ENCODE data around the gene ZNF335. TPM values are rescaled to one million over a fixed set of nuclear protein-coding genes. Genes with fewer than 3 reads are reported as not detected.
A peak's percentile ranks its signal among the peaks of the same experiment; 100 is the strongest.

The ZNF335 gene
- total and polyA plus RNA-seq, 7 experiments from 2014 or later, result 7.1 to 95.2 (median 49.7) TPM

DNA sequence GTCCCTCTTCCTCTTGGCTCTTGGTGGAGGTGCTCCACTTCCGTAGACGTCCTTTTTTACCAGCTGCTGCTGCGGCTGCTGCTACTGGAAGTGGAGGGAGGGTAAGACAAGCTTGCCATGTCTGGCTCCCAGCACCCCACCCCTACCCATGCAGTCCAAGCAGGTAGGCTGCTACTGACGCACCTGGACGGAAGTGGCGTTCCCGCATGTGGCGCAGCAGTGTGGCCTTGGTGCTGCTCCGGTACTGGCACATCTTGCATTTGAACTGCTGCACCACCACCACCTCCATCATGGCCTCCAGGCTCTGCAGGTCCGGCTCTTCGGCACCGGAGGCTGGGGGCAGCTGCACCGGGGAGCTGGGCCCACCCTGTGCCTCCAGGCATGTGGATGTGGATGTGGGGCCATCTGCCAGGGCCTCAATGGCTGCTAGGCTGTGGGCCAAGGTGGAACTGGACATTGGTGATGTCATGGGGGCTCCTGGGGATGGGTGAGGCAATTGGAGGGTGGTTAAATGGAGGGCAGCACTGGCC is 4.4 kb downstream of the ZNF335 start:
- H3K9me3 ChIP-seq (ENCODE audit: control insufficient read depth in 2 of 3, low read length in 3 of 3), result no peaks in the 10 kb centered on the region
- ATAC-seq, result no peak
- Mint-ChIP-seq H3K27me3 (peaks cover 0 to 4% (median 0%) of the 10 kb centered on the region in 5 donors), H3K4me1 (peaks cover 15 to 25% (median 22%) of the 10 kb centered on the region in 7 donors), H3K4me3 (no peak overlapping the region), H3K9me3 (peaks cover 0 to 6% (median 0%) of the 10 kb centered on the region in 11 donors), H3K36me3 (peaks cover 0 to 18% (median 6%) of the 10 kb centered on the region in 5 donors), H3K27ac (no peak overlapping the region)
- H3K4me3 ChIP-seq (ENCODE audit: low read length), result no peak overlapping the region
- H3K4me1 ChIP-seq (ENCODE audit: control insufficient read depth in 2 of 2, insufficient read depth in 2 of 2, low read length in 2 of 2), result peaks cover 21 to 23% of the 10 kb centered on the region in 2 donors
- H3K27me3 ChIP-seq (ENCODE audit: control insufficient read depth in 2 of 2, insufficient read depth in 2 of 2, low read length in 2 of 2), result no peaks in the 10 kb centered on the region
- DNase-seq, result no peak
- H3K27ac ChIP-seq (ENCODE audit: low read depth, low read length), result no peak overlapping the region
- H3K36me3 ChIP-seq (ENCODE audit: control insufficient read depth in 2 of 3, insufficient read depth in 3 of 3, low read length in 3 of 3), result peaks cover 17 to 71% (median 24%) of the 10 kb centered on the region in 3 experiments
- intact Hi-C loops (cut with micrococcal nuclease), result no loop called here
- ChIA-PET POLR2A (interaction anchor here (1.0 to 9.4 kb wide), 4 partner anchors 28 to 42 kb away, joined by 3 to 174 read pairs (median 4); partner anchors contain the start of gene PCIF1), CTCF (interaction anchor here (0.6 to 1.4 kb wide), 3 partner anchors 11 to 23 kb away, joined by 3 to 5 read pairs (median 4); no protein-coding TSS in a partner anchor)

DNA sequence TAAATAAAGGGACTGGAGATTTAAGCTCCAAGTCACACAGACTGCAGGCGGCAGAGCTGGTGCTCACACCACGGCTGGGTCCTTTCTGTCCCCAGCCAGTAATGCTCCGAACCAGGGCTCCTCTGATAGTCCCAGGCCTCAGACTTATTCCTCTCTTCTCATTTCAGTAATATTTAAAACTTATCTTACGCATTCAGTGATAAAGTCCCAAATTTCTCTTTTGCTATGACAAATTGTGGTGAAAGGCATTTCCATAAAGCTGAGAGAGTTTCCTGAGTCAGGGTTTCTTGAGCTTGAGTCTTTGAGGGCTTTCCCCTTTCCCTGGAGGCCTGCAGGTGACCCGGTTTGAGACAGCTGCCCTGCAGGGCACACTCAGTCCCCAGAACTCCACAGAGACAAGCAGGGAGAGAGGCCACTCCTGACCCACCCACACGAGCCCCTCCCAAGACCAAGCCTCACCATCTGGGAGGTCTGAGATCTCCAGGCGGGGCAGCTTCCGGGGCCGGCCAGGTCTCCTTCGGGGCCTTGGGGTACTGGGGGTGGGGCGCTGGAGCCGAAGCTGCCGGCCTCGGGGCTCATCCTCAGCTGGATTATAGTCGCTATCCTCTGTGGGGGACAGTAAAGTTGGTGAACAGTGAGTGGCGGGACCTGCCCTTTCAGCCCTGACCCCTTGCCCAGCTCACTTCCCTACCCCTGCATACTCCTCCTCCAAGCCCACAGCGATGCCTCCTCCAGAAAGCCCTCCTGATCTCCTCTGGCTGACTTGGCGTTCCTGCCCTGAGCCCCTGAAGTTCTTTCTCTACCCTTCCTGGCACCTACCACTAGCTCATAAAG is 6.6 kb downstream of the ZNF335 start:
- DNase-seq (no peak), ATAC-seq (no peak)
- intact Hi-C loops (cut with micrococcal nuclease), result no loop called here
- Histone ChIP-seq H3K4me3 (ENCODE audit: low read length) (no peak overlapping the region), H3K9me3 (ENCODE audit: control insufficient read depth in 2 of 3, low read length in 3 of 3) (no peaks in the 10 kb centered on the region), H3K36me3 (ENCODE audit: control insufficient read depth in 2 of 3, insufficient read depth in 3 of 3, low read length in 3 of 3) (peaks cover 17 to 84% (median 24%) of the 10 kb centered on the region in 3 experiments), H3K27me3 (ENCODE audit: control insufficient read depth in 2 of 2, insufficient read depth in 2 of 2, low read length in 2 of 2) (no peaks in the 10 kb centered on the region), H3K27ac (ENCODE audit: low read depth, low read length) (no peak overlapping the region), H3K4me1 (ENCODE audit: control insufficient read depth in 2 of 2, insufficient read depth in 2 of 2, low read length in 2 of 2) (peaks cover 13 to 17% of the 10 kb centered on the region in 2 donors)
- ChIA-PET CTCF (interaction anchor here (0.6 to 1.5 kb wide), 4 partner anchors 13 to 160 kb away, joined by 3 to 4 read pairs (median 3); no protein-coding TSS in a partner anchor), POLR2A (interaction anchor here (0.6 to 9.4 kb wide), 5 partner anchors 12 to 85 kb away, joined by 3 to 174 read pairs (median 4); partner anchors contain the start of gene PCIF1)
- no peak overlapping the region for H3K4me3 Mint-ChIP-seq
- peaks cover 9 to 16% (median 13%) of the 10 kb centered on the region in 7 donors for H3K4me1 Mint-ChIP-seq
- no peaks in the 10 kb centered on the region for H3K27me3 Mint-ChIP-seq
- no peaks in the 10 kb centered on the region for H3K9me3 Mint-ChIP-seq
- H3K27ac Mint-ChIP-seq, result peak overlapping the region in 1 of 9 donors; percentile 59
- peaks cover 0 to 27% (median 5%) of the 10 kb centered on the region in 5 donors for H3K36me3 Mint-ChIP-seq

DNA sequence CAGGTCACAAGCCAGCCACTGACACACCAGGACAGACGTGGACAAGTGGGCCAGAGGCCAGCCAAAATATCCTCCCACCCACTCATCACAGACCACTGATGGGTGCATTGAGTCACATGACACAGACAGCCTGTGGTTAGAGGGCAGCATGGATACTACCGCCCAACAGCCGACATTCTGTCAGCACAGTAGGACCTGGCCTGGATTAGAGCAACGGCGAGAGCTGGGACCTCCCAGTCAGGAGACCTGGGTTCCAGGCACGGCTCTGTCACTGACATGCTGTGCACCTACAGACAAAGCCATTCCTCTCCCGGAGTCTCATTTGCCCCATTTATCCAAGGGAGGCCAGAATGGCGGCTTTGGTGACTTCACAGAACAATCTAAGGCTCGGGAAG is 8.0 kb downstream of the ZNF335 start:
- peaks cover 13 to 93% (median 34%) of the 10 kb centered on the region in 3 experiments for H3K36me3 ChIP-seq (ENCODE audit: control insufficient read depth in 2 of 3, insufficient read depth in 3 of 3, low read length in 3 of 3)
- Mint-ChIP-seq H3K4me3 (no peak overlapping the region), H3K9me3 (no peaks in the 10 kb centered on the region), H3K36me3 (peaks cover 0 to 41% (median 14%) of the 10 kb centered on the region in 5 donors), H3K27ac (no peak overlapping the region), H3K4me1 (peaks cover 0 to 3% (median 0%) of the 10 kb centered on the region in 7 donors), H3K27me3 (no peaks in the 10 kb centered on the region)
- H3K27me3 ChIP-seq (ENCODE audit: control insufficient read depth in 2 of 2, insufficient read depth in 2 of 2, low read length in 2 of 2), result no peaks in the 10 kb centered on the region
- ChIA-PET CTCF (interaction anchor here (1.0 to 1.6 kb wide), 2 partner anchors 31 to 165 kb away, joined by 4 read pairs; no protein-coding TSS in a partner anchor), POLR2A (interaction anchor here (3.8 kb wide), 1 partner anchor 30 kb away, joined by 24 read pairs; the partner anchor contains the start of gene PCIF1)
- peaks cover 0 to under 1% (median 0%) of the 10 kb centered on the region in 3 experiments for H3K9me3 ChIP-seq (ENCODE audit: control insufficient read depth in 2 of 3, low read length in 3 of 3)
- ATAC-seq (no peak), DNase-seq (no peak)
- intact Hi-C loops (cut with micrococcal nuclease), result no loop called here
- peaks cover 0 to 3% of the 10 kb centered on the region in 2 donors for H3K4me1 ChIP-seq (ENCODE audit: control insufficient read depth in 2 of 2, insufficient read depth in 2 of 2, low read length in 2 of 2)
- H3K27ac ChIP-seq (ENCODE audit: low read depth, low read length), result no peak overlapping the region
- no peak overlapping the region for H3K4me3 ChIP-seq (ENCODE audit: low read length)

DNA sequence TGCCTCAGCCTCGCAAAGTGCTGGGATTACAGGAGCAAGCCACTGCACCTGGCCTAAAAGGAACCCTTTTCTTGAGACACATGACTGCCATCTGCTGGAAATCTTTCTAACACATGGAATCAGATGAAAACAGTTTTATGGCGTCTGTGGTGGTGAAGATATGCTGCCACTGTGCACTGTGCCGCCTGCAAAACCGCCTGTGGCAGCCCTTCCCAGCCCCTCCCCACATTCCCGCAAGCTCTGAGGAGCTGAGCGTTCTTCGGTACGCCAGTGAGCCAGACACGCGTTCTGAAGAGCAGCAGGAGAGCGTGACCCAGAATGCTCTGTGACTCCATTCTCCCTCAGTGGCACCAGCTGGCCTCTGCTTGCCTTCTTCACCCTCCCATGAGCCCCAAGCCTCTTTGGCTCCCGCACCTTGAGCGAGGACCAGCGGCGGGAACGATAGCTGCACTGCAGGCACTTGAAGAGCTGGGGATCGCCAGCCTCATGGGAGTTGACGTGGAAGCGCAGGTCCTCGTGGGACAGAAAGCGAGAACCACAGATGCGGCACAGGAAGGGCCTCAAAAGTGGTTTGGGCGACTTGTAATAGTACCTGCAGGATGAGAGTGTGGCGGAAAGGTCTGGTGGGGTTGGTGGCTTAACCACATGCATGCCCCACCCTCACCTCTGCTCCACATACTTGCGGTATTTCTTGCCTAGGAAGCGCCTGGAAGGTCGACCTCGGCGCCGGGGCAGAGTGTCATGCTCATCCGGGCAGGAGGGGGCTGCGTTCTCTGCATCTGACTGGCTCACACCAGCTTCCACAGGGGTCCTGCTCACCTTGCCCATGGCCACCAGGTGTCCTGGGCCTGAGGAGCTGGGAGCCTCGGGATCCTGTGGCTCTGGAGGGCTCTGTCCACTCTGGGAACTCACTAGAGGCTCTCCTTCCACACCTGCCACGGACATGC is 8.7 kb downstream of the ZNF335 start:
- H3K27ac Mint-ChIP-seq, result peak overlapping the region in 4 of 9 donors; percentile 20 to 76 (median 50)
- DNase-seq (peak in 5 of 9 donors; percentile 23 to 42 (median 31)), ATAC-seq (peak; percentile 50)
- H3K27me3 ChIP-seq (ENCODE audit: control insufficient read depth in 2 of 2, insufficient read depth in 2 of 2, low read length in 2 of 2), result no peaks in the 10 kb centered on the region
- no peak overlapping the region for H3K27ac ChIP-seq (ENCODE audit: low read depth, low read length)
- intact Hi-C loops (cut with micrococcal nuclease), result loop anchor here (1.0 to 2.0 kb wide), 5 partner anchors 31 to 173 kb away; partner anchors contain the start of genes CTSA (in 1 of the 2), DNTTIP1 (in 1 of the 2), NEURL2 (in 1 of the 2) and WFDC3 (in 1 of the 2)
- peaks cover 14 to 93% (median 36%) of the 10 kb centered on the region in 3 experiments for H3K36me3 ChIP-seq (ENCODE audit: control insufficient read depth in 2 of 3, insufficient read depth in 3 of 3, low read length in 3 of 3)
- peaks cover 0 to 4% (median 0%) of the 10 kb centered on the region in 3 experiments for H3K9me3 ChIP-seq (ENCODE audit: control insufficient read depth in 2 of 3, low read length in 3 of 3)
- no peak overlapping the region for H3K4me3 Mint-ChIP-seq
- no peak overlapping the region for H3K4me3 ChIP-seq (ENCODE audit: low read length)
- H3K4me1 ChIP-seq (ENCODE audit: control insufficient read depth in 2 of 2, insufficient read depth in 2 of 2, low read length in 2 of 2), result no peaks in the 10 kb centered on the region
- ChIA-PET POLR2A (interaction anchor here (3.8 kb wide), 1 partner anchor 29 kb away, joined by 24 read pairs; the partner anchor contains the start of gene PCIF1), CTCF (interaction anchor here (0.8 to 1.6 kb wide), 4 partner anchors 30 to 174 kb away, joined by 3 to 8 read pairs (median 4); no protein-coding TSS in a partner anchor)
- no peaks in the 10 kb centered on the region for H3K9me3 Mint-ChIP-seq
- H3K4me1 Mint-ChIP-seq, result peaks cover 0 to 3% (median 0%) of the 10 kb centered on the region in 7 donors
- H3K27me3 Mint-ChIP-seq, result no peaks in the 10 kb centered on the region
- H3K36me3 Mint-ChIP-seq, result peaks cover 5 to 47% (median 20%) of the 10 kb centered on the region in 5 donors

DNA sequence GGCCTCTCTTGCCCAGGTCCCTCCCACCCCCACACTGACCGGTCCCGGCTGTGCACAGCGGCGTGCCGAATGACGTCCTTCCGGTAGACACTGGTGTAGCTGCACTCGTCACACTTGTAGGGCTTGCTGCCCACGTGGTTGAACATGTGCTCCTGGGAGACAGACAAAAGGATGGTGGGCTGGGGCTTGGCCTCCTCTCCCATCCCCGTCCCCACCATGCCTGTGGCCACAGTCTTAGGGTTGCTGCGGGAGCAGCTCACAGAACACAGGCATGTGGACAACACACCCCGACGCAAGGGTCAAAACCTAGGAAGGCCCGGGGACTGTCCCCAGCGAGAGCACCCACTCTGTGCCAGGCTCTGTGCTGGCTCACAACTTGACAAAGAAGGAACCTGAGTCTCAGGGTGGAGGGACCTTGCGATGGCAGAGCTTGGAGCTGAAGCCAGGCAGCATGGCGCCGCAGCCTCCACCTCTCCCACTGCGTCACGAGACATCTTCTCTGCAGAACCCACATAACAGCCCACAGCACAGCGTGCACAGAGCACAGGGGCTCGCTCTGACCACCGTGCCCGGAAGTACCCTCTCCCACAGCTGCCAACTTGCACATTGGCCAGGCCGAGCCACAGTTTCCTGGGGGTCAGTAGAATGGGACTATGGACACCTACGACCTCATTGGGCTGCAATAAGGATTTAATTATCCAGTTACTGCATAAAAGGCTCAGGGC is 9.8 kb downstream of the ZNF335 start:
- POLR2A ChIA-PET, result interaction anchor here (1.5 to 3.8 kb wide), 2 partner anchors 8 to 28 kb away, joined by 8 to 24 read pairs; partner anchors contain the start of gene PCIF1
- CTCF ChIA-PET, result interaction anchor here (1.0 to 2.9 kb wide), 3 partner anchors 8 to 163 kb away, joined by 4 to 19 read pairs (median 8); no protein-coding TSS in a partner anchor
- Mint-ChIP-seq H3K27me3 (no peaks in the 10 kb centered on the region), H3K27ac (peak overlapping the region in 1 of 9 donors; percentile 65), H3K36me3 (peaks cover 5 to 47% (median 20%) of the 10 kb centered on the region in 5 donors), H3K4me3 (no peak overlapping the region), H3K9me3 (no peaks in the 10 kb centered on the region), H3K4me1 (peaks cover 0 to 3% (median 0%) of the 10 kb centered on the region in 7 donors)
- Histone ChIP-seq H3K9me3 (ENCODE audit: control insufficient read depth in 2 of 3, low read length in 3 of 3) (peaks cover 0 to 4% (median 0%) of the 10 kb centered on the region in 3 experiments), H3K4me1 (ENCODE audit: control insufficient read depth in 2 of 2, insufficient read depth in 2 of 2, low read length in 2 of 2) (no peaks in the 10 kb centered on the region), H3K27ac (ENCODE audit: low read depth, low read length) (no peak overlapping the region), H3K36me3 (ENCODE audit: control insufficient read depth in 2 of 3, insufficient read depth in 3 of 3, low read length in 3 of 3) (peaks cover 16 to 93% (median 24%) of the 10 kb centered on the region in 3 experiments), H3K4me3 (ENCODE audit: low read length) (no peak overlapping the region), H3K27me3 (ENCODE audit: control insufficient read depth in 2 of 2, insufficient read depth in 2 of 2, low read length in 2 of 2) (no peaks in the 10 kb centered on the region)
- intact Hi-C loops (cut with micrococcal nuclease), result loop anchor here (2.0 kb wide), 3 partner anchors 29 to 171 kb away; partner anchors contain the start of genes CTSA (in 1 of the 2), DNTTIP1 (in 1 of the 2), NEURL2 (in 1 of the 2) and WFDC3 (in 1 of the 2)
- no peak for ATAC-seq
- DNase-seq, result no peak
